HUES48 (cell line): ENCODE measurements around the gene SORCS3.

ENCODE experiments used
- H3K27ac ChIP-seq: one replicate; pipeline ENCODE4 v1.7.0; 2013; ENCODE audit warnings: low read depth, low read length, inconsistent platforms
- H3K27me3 ChIP-seq: 2 replicates; pipeline ENCODE4 v1.6.1; 2013; ENCODE audit warnings: mild to moderate bottlenecking, low read length; ENCODE audit not compliant: control insufficient read depth, insufficient read depth
- H3K36me3 ChIP-seq: 2 replicates; pipeline ENCODE4 v1.6.1; 2013; ENCODE audit warnings: low read length; ENCODE audit not compliant: control insufficient read depth, insufficient read depth
- H3K4me1 ChIP-seq: 2 replicates; pipeline ENCODE4 v1.6.1; 2013; ENCODE audit warnings: mild to moderate bottlenecking, low read length; ENCODE audit not compliant: control insufficient read depth, insufficient read depth
- H3K4me3 ChIP-seq: 2 replicates; pipeline ENCODE4 v1.5.1; 2013; ENCODE audit warnings: mild to moderate bottlenecking, low read depth, low read length
- H3K9ac ChIP-seq: 2 replicates; pipeline ENCODE4 v1.6.1; 2013; ENCODE audit warnings: mild to moderate bottlenecking, low read depth, low read length, moderate library complexity
- H3K9me3 ChIP-seq: 2 replicates; pipeline ENCODE4 v1.6.1; 2013; ENCODE audit warnings: low read length; ENCODE audit not compliant: control insufficient read depth, insufficient read depth

The SORCS3 gene

GRCh38 chr10:105206616-105207015, 565.5 kb downstream of the SORCS3 start:
- H3K36me3 ChIP-seq, result no peaks in the 10 kb centered on the region
- no peak overlapping the region for H3K27ac ChIP-seq
- no peaks in the 10 kb centered on the region for H3K4me1 ChIP-seq
- H3K4me3 ChIP-seq, result no peak overlapping the region
- H3K9me3 ChIP-seq, result no peaks in the 10 kb centered on the region
- H3K9ac ChIP-seq, result no peak overlapping the region
- H3K27me3 ChIP-seq, result no peaks in the 10 kb centered on the region

- Histone ChIP-seq H3K4me3 (no peak overlapping the region), H3K27me3 (no peaks in the 10 kb centered on the region), H3K9me3 (no peaks in the 10 kb centered on the region), H3K36me3 (no peaks in the 10 kb centered on the region), H3K9ac (no peak overlapping the region), H3K4me1 (no peaks in the 10 kb centered on the region), H3K27ac (no peak overlapping the region)
Observed at GRCh38 chr10:105207476-105207995, 566.4 kb downstream of the SORCS3 start.

- Histone ChIP-seq H3K4me3 (no peak overlapping the region), H3K9ac (no peak overlapping the region)
Observed at GRCh38 chr10:105210546-105210945, 569.5 kb downstream of the SORCS3 start.

DNA sequence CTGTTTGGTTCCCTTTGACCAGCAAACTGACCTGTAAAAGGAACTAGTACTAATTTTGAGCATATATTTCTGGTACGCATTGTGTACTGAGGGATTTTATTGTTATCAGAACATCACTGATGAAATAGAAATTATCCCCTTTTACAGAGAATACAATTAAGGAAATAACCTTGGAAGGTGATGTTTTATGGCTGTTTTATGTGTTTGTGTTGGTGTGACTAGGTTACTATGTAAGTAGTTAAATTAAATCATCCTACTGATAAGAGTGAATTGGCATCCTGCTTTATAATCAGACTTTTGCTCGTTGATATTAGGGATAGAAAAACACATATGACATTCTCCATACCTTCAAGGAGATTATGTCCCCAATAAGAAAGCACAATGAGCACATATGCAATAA, 596.6 kb downstream of the SORCS3 start:
- no peaks in the 10 kb centered on the region for H3K4me1 ChIP-seq
- H3K27ac ChIP-seq, result no peak overlapping the region
- no peaks in the 10 kb centered on the region for H3K27me3 ChIP-seq
- peaks cover 4% of the 10 kb centered on the region; the same call in 1 of the 2 replicates for H3K9me3 ChIP-seq
- no peaks in the 10 kb centered on the region for H3K36me3 ChIP-seq
- H3K9ac ChIP-seq, result no peak overlapping the region
- H3K4me3 ChIP-seq, result no peak overlapping the region

More at GRCh38 chr10:105210546-105210945, 569.5 kb downstream of the SORCS3 start:
- Histone ChIP-seq H3K27me3 (no peaks in the 10 kb centered on the region), H3K4me1 (peaks cover 5% of the 10 kb centered on the region; the same call in 1 of the 2 replicates), H3K9me3 (no peaks in the 10 kb centered on the region), H3K36me3 (no peaks in the 10 kb centered on the region), H3K27ac (no peak overlapping the region)

DNA sequence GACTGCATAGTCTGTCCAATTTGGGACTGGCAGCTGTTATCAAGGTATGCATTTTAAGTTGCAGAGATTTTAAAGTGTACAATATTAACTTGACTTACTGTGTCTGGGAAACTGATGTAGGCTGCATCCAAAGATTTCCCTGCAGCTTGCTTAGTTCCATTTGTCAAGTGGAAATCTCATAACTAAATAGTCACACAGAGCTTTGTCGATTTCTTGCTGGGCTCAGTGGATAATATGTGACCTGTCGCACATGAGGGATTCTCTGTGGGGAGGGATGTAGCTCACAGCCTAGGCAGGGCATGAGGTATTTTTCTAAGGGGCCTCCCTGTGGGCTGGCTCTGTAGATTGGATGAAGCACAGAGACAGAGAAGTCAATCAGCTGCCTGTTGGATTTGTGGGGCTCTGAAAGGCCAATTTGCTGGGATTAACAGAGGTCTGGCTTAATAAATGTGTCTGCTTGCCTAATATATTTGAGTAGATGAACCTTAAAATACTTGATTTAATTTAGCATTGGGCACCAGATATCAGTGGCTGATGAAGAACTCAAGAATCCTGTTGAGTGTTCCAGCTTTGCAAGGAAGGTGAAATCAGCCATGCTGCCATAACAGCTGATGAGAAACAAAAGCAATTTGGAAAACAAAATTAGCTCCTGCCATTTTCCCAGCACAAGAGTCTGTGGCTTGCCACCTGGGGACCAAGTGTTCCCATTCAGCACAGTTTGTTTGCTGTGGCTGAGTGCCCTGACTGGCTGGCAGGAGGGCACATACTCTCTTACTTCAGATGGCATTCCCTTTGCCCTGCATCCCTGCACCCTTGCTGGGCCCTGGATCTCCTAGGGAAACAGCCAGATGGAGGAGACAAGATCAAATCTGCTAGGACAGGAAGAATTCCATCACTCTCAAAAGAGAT, 598.5 kb downstream of the SORCS3 start:
- H3K9me3 ChIP-seq, result no peaks in the 10 kb centered on the region
- no peak overlapping the region for H3K27ac ChIP-seq
- H3K36me3 ChIP-seq, result no peaks in the 10 kb centered on the region
- H3K4me3 ChIP-seq, result no peak overlapping the region
- H3K4me1 ChIP-seq, result no peaks in the 10 kb centered on the region
- no peaks in the 10 kb centered on the region for H3K27me3 ChIP-seq
- H3K9ac ChIP-seq, result no peak overlapping the region

DNA sequence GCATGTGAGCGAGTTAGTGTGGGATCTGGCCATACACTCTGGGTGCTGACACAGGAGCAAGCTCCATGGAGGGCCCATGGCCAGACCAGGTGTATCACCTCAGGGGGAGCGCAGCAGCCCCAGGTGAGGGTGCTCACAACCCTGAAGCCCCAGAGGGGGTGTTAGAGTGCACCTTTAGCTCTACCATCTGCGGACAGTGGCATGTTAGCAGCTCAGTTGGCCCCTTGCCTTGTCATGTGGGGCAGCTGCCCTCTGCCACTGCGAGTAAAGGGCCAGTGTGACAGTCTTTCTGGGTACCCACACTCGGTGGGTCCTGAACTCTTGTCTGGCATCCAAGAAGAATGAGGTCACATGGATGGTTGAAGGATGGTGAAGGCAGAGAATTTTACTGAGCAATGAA, 600.2 kb downstream of the SORCS3 start:
- Histone ChIP-seq H3K4me1 (no peaks in the 10 kb centered on the region), H3K36me3 (no peaks in the 10 kb centered on the region), H3K4me3 (no peak overlapping the region), H3K27me3 (no peaks in the 10 kb centered on the region), H3K9ac (no peak overlapping the region), H3K9me3 (no peaks in the 10 kb centered on the region), H3K27ac (no peak overlapping the region)

GRCh38 chr10:105243381-105243780, 602.3 kb downstream of the SORCS3 start:
- Histone ChIP-seq H3K4me3 (no peak overlapping the region), H3K27ac (no peak overlapping the region), H3K4me1 (no peaks in the 10 kb centered on the region), H3K36me3 (no peaks in the 10 kb centered on the region), H3K9me3 (no peaks in the 10 kb centered on the region), H3K9ac (no peak overlapping the region), H3K27me3 (no peaks in the 10 kb centered on the region)

DNA sequence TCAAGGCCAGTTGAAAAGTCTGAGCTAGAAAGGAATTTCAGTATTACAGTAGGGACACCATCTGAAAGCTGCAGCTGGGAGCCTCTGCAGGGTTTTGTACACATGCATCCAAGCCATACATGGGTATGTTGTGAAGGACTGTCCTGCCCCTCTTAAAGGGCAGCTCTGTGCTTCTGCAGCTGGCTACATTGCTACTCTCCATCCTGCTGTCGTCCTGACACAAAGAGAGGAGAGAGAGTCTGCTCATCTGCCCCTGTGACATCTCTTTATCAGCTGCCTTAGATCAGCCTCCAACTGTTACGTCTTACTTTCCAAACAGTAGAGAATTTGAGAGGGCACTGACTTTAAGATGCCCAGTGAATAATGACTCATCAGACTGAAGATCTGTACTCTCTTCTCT, 602.7 kb downstream of the SORCS3 start:
- Histone ChIP-seq H3K9me3 (no peaks in the 10 kb centered on the region), H3K36me3 (no peaks in the 10 kb centered on the region), H3K9ac (no peak overlapping the region), H3K4me3 (no peak overlapping the region), H3K27me3 (no peaks in the 10 kb centered on the region), H3K4me1 (no peaks in the 10 kb centered on the region), H3K27ac (no peak overlapping the region)

- Histone ChIP-seq H3K4me3 (no peak overlapping the region), H3K9ac (no peak overlapping the region), H3K9me3 (no peaks in the 10 kb centered on the region), H3K4me1 (no peaks in the 10 kb centered on the region), H3K27me3 (no peaks in the 10 kb centered on the region), H3K27ac (no peak overlapping the region), H3K36me3 (no peaks in the 10 kb centered on the region)
Observed at GRCh38 chr10:105247831-105248499, 606.9 kb downstream of the SORCS3 start.

- Histone ChIP-seq H3K4me3 (no peak overlapping the region), H3K4me1 (no peaks in the 10 kb centered on the region), H3K27me3 (no peaks in the 10 kb centered on the region), H3K36me3 (no peaks in the 10 kb centered on the region), H3K9ac (no peak overlapping the region), H3K9me3 (no peaks in the 10 kb centered on the region), H3K27ac (no peak overlapping the region)
Observed at GRCh38 chr10:105252911-105253310, 611.8 kb downstream of the SORCS3 start.
